SK-N-SH (cell line): ENCODE data around the gene MGAT5. TPM values are rescaled to one million over a fixed set of nuclear protein-coding genes. Genes with fewer than 3 reads are reported as not detected.

ENCODE experiments used
- CTCF ChIA-PET: fragments of 300-600, 350-600 bp; formaldehyde crosslinking; extraction: SDS; loops from one replicate; lab custom pipeline; 2021; lab: Yijun Ruan, JAX
- POLR2A ChIA-PET: fragments of 350-600 bp; sonication (Branson Sonifier 250); formaldehyde crosslinking; extraction: SDS; loops from one replicate; lab custom pipeline; 2020; ENCODE audit warnings: antibody characterized with exemption, inconsistent platforms; lab: Yijun Ruan, JAX
- DNase-seq: peaks from one replicate; pipeline ENCODE4 v3.0.0; 2012
- H2AFZ ChIP-seq: fragments of 200-600 bp; sonication (generic); 2 replicates; pipeline ENCODE4 v1.8.1; 2016; ENCODE audit warnings: antibody characterized with exemption, mild to moderate bottlenecking, low read depth
- H3F3A ChIP-seq: fragments of 200-600 bp; sonication (generic); replicated peaks from 2 replicates; pipeline ENCODE3; 2016; ENCODE audit warnings: antibody characterized with exemption, mild to moderate bottlenecking; ENCODE audit not compliant: insufficient read depth
- H3K27ac ChIP-seq, 2 experiments: fragments of 200-500 bp in 1 of 2; fragments of 200-600 bp in 1 of 2; sonication (Bioruptor generic) in 1 of 2; sonication (generic), shearing (Covaris generic) in 1 of 2; 2 replicates each; pipeline versions ENCODE4 v1.5.1 to v1.6.1; 2014 to 2016; ENCODE audit warnings: low read depth in 2 of 2, inconsistent platforms in 1 of 2, low read length in 1 of 2, mild to moderate bottlenecking in 1 of 2, mixed read lengths in 1 of 2
- H3K27me3 ChIP-seq: fragments of 200-600 bp; sonication (generic), shearing (Covaris generic); 2 replicates; pipeline ENCODE4 v1.6.1; 2016; ENCODE audit warnings: mixed run types; ENCODE audit not compliant: insufficient read depth
- H3K36me3 ChIP-seq, 2 experiments: fragments of 200-500 bp in 1 of 2; fragments of 200-600 bp in 1 of 2; sonication (Bioruptor generic) in 1 of 2; sonication (generic) in 1 of 2; replicated peaks in 1 of 2; 2 replicates each; pipeline versions ENCODE3 to v1.5.1; 2014 to 2016; ENCODE audit warnings: low read length in 1 of 2, mild to moderate bottlenecking in 1 of 2; ENCODE audit not compliant: insufficient read depth in 2 of 2, control insufficient read depth in 1 of 2
- H3K4me1 ChIP-seq, 2 experiments: fragments of 200-500 bp in 1 of 2; fragments of 200-600 bp in 1 of 2; sonication (Bioruptor generic) in 1 of 2; sonication (generic), shearing (Covaris generic) in 1 of 2; 2 replicates each; pipeline versions ENCODE4 v1.5.1 to v1.6.1; 2014 to 2016; ENCODE audit warnings: low read depth in 1 of 2, low read length in 1 of 2, mixed run types in 1 of 2; ENCODE audit not compliant: insufficient read depth in 2 of 2, control insufficient read depth in 1 of 2
- H3K4me2 ChIP-seq: fragments of 200-600 bp; sonication (generic), shearing (Covaris generic); 2 replicates; pipeline ENCODE4 v1.6.1; 2017; ENCODE audit warnings: mixed run types
- H3K4me3 ChIP-seq, 2 experiments: fragments of 200-500 bp in 1 of 2; fragments of 200-600 bp in 1 of 2; sonication (Bioruptor generic) in 1 of 2; sonication (generic), shearing (Covaris generic) in 1 of 2; 2 replicates each; pipeline versions ENCODE4 v1.5.1 to v1.8.1; 2014 to 2016; ENCODE audit warnings: low read depth in 2 of 2, inconsistent platforms in 1 of 2, low read length in 1 of 2, mild to moderate bottlenecking in 1 of 2, mixed read lengths in 1 of 2, moderate library complexity in 1 of 2
- H3K79me2 ChIP-seq: fragments of 200-600 bp; sonication (generic); 2 replicates; pipeline ENCODE4 v1.8.1; 2017; ENCODE audit warnings: mild to moderate bottlenecking; ENCODE audit not compliant: insufficient read depth
- H3K9ac ChIP-seq: fragments of 200-600 bp; sonication (generic); 2 replicates; pipeline ENCODE4 v1.6.1; 2017; ENCODE audit warnings: mixed run types
- H3K9me2 ChIP-seq: fragments of 200-600 bp; sonication (generic); 2 replicates; pipeline ENCODE4 v1.6.1; 2017; ENCODE audit warnings: mixed run types
- H3K9me3 ChIP-seq: fragments of 200-600 bp; sonication (generic); 2 replicates; pipeline ENCODE4 v1.6.1; 2017; ENCODE audit warnings: mixed run types, mild to moderate bottlenecking, moderate library complexity
- H4K20me1 ChIP-seq: fragments of 200-600 bp; sonication (generic); 2 replicates; pipeline ENCODE4 v1.6.1; 2017; ENCODE audit warnings: mild to moderate bottlenecking, mixed run types; ENCODE audit not compliant: insufficient read depth
- ELF1 ChIP-seq: IDR thresholded peaks from 2 replicates; pipeline ENCODE4 v1.4.0; 2012
- EP300 ChIP-seq, 2 experiments: IDR thresholded peaks; 2 replicates each; pipeline versions ENCODE4 v1.4.0 to v1.6.1; 2012; ENCODE audit warnings: borderline replicate concordance in 1 of 2, low read depth in 1 of 2, low read length in 1 of 2
- EZH2phosphoT487 ChIP-seq: fragments of 200-600 bp; sonication (generic); IDR thresholded peaks from 2 replicates; pipeline ENCODE4 v1.6.1; 2017; ENCODE audit warnings: low read depth, mixed run types, mild to moderate bottlenecking, antibody characterized with exemption, moderate library complexity, borderline replicate concordance
- FOXJ3 ChIP-seq: sonication (generic); formaldehyde crosslinking; IDR thresholded peaks from 2 replicates; pipeline ENCODE4 v1.5.1; 2020; ENCODE audit warnings: mild to moderate bottlenecking, missing genetic modification reagents
- FOXM1 ChIP-seq: IDR thresholded peaks from 2 replicates; pipeline ENCODE4 v1.4.0; 2012; ENCODE audit warnings: low read depth, mild to moderate bottlenecking
- GABPA ChIP-seq: IDR thresholded peaks from 2 replicates; pipeline ENCODE4 v1.4.0; 2012; ENCODE audit warnings: low read depth, mild to moderate bottlenecking
- IRF3 ChIP-seq: fragments of 150-350 bp; IDR thresholded peaks from 2 replicates; pipeline ENCODE4 v1.6.1; 2016; ENCODE audit warnings: mild to moderate bottlenecking, low read depth, low read length
- JUND ChIP-seq: IDR thresholded peaks from 2 replicates; pipeline ENCODE4 v1.4.0; 2012
- MAX ChIP-seq: IDR thresholded peaks from 2 replicates; pipeline ENCODE4 v1.4.0; 2012; ENCODE audit warnings: low read depth
- NFIC ChIP-seq: IDR thresholded peaks from 2 replicates; pipeline ENCODE4 v1.4.0; 2012; ENCODE audit warnings: borderline replicate concordance
- NRF1 ChIP-seq: IDR thresholded peaks from 2 replicates; pipeline ENCODE4 v1.6.1; 2012; ENCODE audit warnings: low read depth, mild to moderate bottlenecking, low read length
- RAD21 ChIP-seq: IDR thresholded peaks from 2 replicates; pipeline ENCODE4 v1.6.1; 2012; ENCODE audit warnings: mild to moderate bottlenecking, low read length
- REST ChIP-seq: IDR thresholded peaks from 2 replicates; pipeline ENCODE4 v1.6.1; 2012; ENCODE audit warnings: mild to moderate bottlenecking, low read depth, low read length, moderate library complexity
- RXRA ChIP-seq: IDR thresholded peaks from 2 replicates; pipeline ENCODE4 v1.4.0; 2012; ENCODE audit warnings: low read depth, mild to moderate bottlenecking, borderline replicate concordance
- SIN3A ChIP-seq: IDR thresholded peaks from 2 replicates; pipeline ENCODE4 v1.6.1; 2012; ENCODE audit warnings: low read depth, mild to moderate bottlenecking, low read length, moderate library complexity, borderline replicate concordance
- USF1 ChIP-seq: IDR thresholded peaks from 2 replicates; pipeline ENCODE4 v1.4.0; 2012; ENCODE audit warnings: low read depth, borderline replicate concordance
- WGBS: methylation state at CpG from one replicate; pipeline ENCODE4 v1.1.6; 2017; ENCODE audit warnings: low lambda C conversion rate; 5-methylcytosine and 5-hydroxymethylcytosine counted together
- polyA plus RNA-seq, 3 experiments: library from polyadenylated mRNA; depleted of rRNA; stranded (reverse); fragments of >200 nt; gene quantifications; 2 replicates each; pipeline ENCODE4 v1.2.3, GENCODE V29; 2012

The MGAT5 gene
- polyA plus RNA-seq, 1 of the 3 experiments (the other 2 are of a cell fraction): 18.2 TPM

- TF ChIP-seq FOXM1: no peak
- no peak for TF ChIP-seq ELF1
- TF ChIP-seq GABPA: no peak
- TF ChIP-seq USF1: no peak
- no peak for TF ChIP-seq FOXJ3 (CRISPR knock-in tag)
- no peak for TF ChIP-seq IRF3
- no peak for TF ChIP-seq SIN3A
- no peak for TF ChIP-seq RAD21
- 0 out of 4 replicates have a peak, but pooled peaks have one; percentile 9 to 24 for TF ChIP-seq EP300 (IDR thresholded peaks at IDR 0.05; ENCODE audit: borderline replicate concordance in 1 of 2, low read depth in 1 of 2, low read length in 1 of 2)
- TF ChIP-seq EZH2phosphoT487: no peak
- no peak for TF ChIP-seq NRF1
- TF ChIP-seq NFIC: no peak; the same call in 1 of the 2 replicates
- TF ChIP-seq, all 33 proteins: peak for 3
Measured at GRCh38 chr2:134310107-134311079, 56.5 kb downstream of the MGAT5 start (continued).

- no peaks in the 10 kb centered on the region for H3K9me2 ChIP-seq
- no peak for DNase-seq
Measured at GRCh38 chr2:134312482-134312881, 58.6 kb downstream of the MGAT5 start.

GRCh38 chr2:134314202-134314601, 60.3 kb downstream of the MGAT5 start:
- Histone ChIP-seq H3K27ac (peak overlapping the region in 1 of 2 experiments; percentile 81; a peak in 2 of 4 replicates), H3F3A (no peaks in the 10 kb centered on the region), H3K27me3 (no peaks in the 10 kb centered on the region), H3K4me2 (no peak overlapping the region), H3K4me3 (no peak overlapping the region), H4K20me1 (no peaks in the 10 kb centered on the region), H3K9me2 (no peaks in the 10 kb centered on the region), H3K79me2 (no peaks in the 10 kb centered on the region), H3K9me3 (no peaks in the 10 kb centered on the region), H2AFZ (no peak overlapping the region)
- CTCF ChIA-PET: interaction anchor here (0.6 to 2.3 kb wide), 7 partner anchors 10 to 98 kb away, joined by 3 to 10 read pairs (median 4); no protein-coding TSS in a partner anchor
- WGBS: 71% methylated on average over 4 of the region's 4 CpGs
- no peak for DNase-seq
- TF ChIP-seq GABPA (no peak), FOXM1 (no peak), MAX (no peak), REST (no peak), RXRA (no peak)
- TF ChIP-seq, all 33 proteins: peak for 0
- peaks cover 0 to 38% of the 10 kb centered on the region in 2 experiments; a peak in 2 of 4 replicates for H3K4me1 ChIP-seq
- POLR2A ChIA-PET: no interaction called here
- H3K9ac ChIP-seq: no peak overlapping the region
- H3K36me3 ChIP-seq: peaks cover 0 to 6% of the 10 kb centered on the region in 2 experiments

More at GRCh38 chr2:134312482-134312881, 58.6 kb downstream of the MGAT5 start:
- Histone ChIP-seq H3K36me3 (peaks cover 0 to 2% of the 10 kb centered on the region in 2 experiments), H3K27ac (no peak overlapping the region; a peak in 1 of 4 replicates), H3K4me1 (peaks cover 0 to 36% of the 10 kb centered on the region in 2 experiments; a peak in 2 of 4 replicates), H3K9ac (no peak overlapping the region), H3F3A (no peaks in the 10 kb centered on the region), H3K9me3 (no peaks in the 10 kb centered on the region), H3K4me2 (no peak overlapping the region), H3K79me2 (no peaks in the 10 kb centered on the region), H4K20me1 (no peaks in the 10 kb centered on the region), H3K4me3 (no peak overlapping the region), H2AFZ (no peak overlapping the region), H3K27me3 (no peaks in the 10 kb centered on the region)
- ChIA-PET POLR2A (no interaction called here), CTCF (no interaction called here)
- no peak for TF ChIP-seq JUND
- 84% methylated on average over 8 of the region's 8 CpGs for WGBS
